Hepatocyte (in vitro differentiated cells): ENCODE results near the gene DGKG. TPM values are rescaled to one million over a fixed set of nuclear protein-coding genes. Genes with fewer than 3 reads are reported as not detected.

Source experiments
- DNase-seq: peaks from one replicate; pipeline ENCODE4 v3.0.0-alpha.2; 2016; ENCODE audit warnings: low spot score
- H2AFZ ChIP-seq: fragments of 200-600 bp; sonication (generic); 2 replicates; pipeline ENCODE4 v1.6.0; 2016; ENCODE audit warnings: antibody characterized with exemption, mild to moderate bottlenecking
- H3K27ac ChIP-seq: fragments of 200-600 bp; sonication (generic); 2 replicates; pipeline ENCODE4 v1.5.1; 2016; ENCODE audit warnings: mild to moderate bottlenecking
- H3K27me3 ChIP-seq: fragments of 200-600 bp; sonication (generic); 2 replicates; pipeline ENCODE4 v1.6.1; 2016
- H3K36me3 ChIP-seq: fragments of 200-600 bp; sonication (generic); replicated peaks from 2 replicates; pipeline ENCODE4 v1.5.1; 2016; ENCODE audit warnings: low read depth; ENCODE audit not compliant: insufficient read depth
- H3K4me1 ChIP-seq: fragments of 200-600 bp; sonication (generic); 2 replicates; pipeline ENCODE4 v1.5.1; 2016; ENCODE audit warnings: mild to moderate bottlenecking, moderate library complexity; ENCODE audit not compliant: insufficient read depth
- H3K4me2 ChIP-seq: fragments of 200-600 bp; sonication (generic); 2 replicates; pipeline ENCODE4 v1.6.0; 2016
- H3K4me3 ChIP-seq: fragments of 200-600 bp; sonication (generic); 2 replicates; pipeline ENCODE4 v1.5.1; 2016; ENCODE audit warnings: mild to moderate bottlenecking
- H3K79me2 ChIP-seq: fragments of 200-600 bp; sonication (generic); 2 replicates; pipeline ENCODE4 v1.6.0; 2017; ENCODE audit warnings: mild to moderate bottlenecking
- H3K9me2 ChIP-seq: fragments of 200-600 bp; sonication (generic); replicated peaks from 2 replicates; pipeline ENCODE4 v1.6.0; 2017; ENCODE audit warnings: mild to moderate bottlenecking; ENCODE audit not compliant: insufficient read depth
- H3K9me3 ChIP-seq: fragments of 200-600 bp; sonication (generic); 2 replicates; pipeline ENCODE4 v1.5.1; 2016; ENCODE audit warnings: low read depth, mild to moderate bottlenecking
- H4K20me1 ChIP-seq: fragments of 200-600 bp; sonication (generic); 2 replicates; pipeline ENCODE4 v1.6.0; 2016; ENCODE audit warnings: mild to moderate bottlenecking; ENCODE audit not compliant: insufficient read depth, poor library complexity, severe bottlenecking
- CTCF ChIP-seq: fragments of 200-600 bp; sonication (generic); IDR thresholded peaks from 2 replicates; pipeline ENCODE4 v1.5.1; 2016; ENCODE audit warnings: antibody characterized with exemption, mild to moderate bottlenecking; ENCODE audit not compliant: poor library complexity
- EZH2 ChIP-seq: fragments of 200-600 bp; sonication (generic); IDR thresholded peaks from 2 replicates; pipeline ENCODE4 v1.6.1; 2016; ENCODE audit warnings: antibody characterized with exemption, mild to moderate bottlenecking, borderline replicate concordance
- EZH2phosphoT487 ChIP-seq: fragments of 200-600 bp; sonication (generic); IDR thresholded peaks from one replicate; pipeline ENCODE4 v1.6.1; 2018; ENCODE audit warnings: antibody characterized with exemption, mild to moderate bottlenecking, low read depth, moderate library complexity; ENCODE audit not compliant: unreplicated experiment, severe bottlenecking
- WGBS: methylation state at CpG from one replicate; pipeline ENCODE4 v1.1.6; 2016; ENCODE audit warnings: low lambda C conversion rate; ENCODE audit errors: missing lambda C conversion rate; 5-methylcytosine and 5-hydroxymethylcytosine counted together
- polyA plus RNA-seq: library from polyadenylated mRNA; unstranded; fragments of >200 nt; fragmentation: Nextera tagmentation; extraction: Ambion mirVana; gene quantifications from 2 replicates; pipeline ENCODE4 v1.2.1, GENCODE V29; 2016
- total RNA-seq: library from RNA; depleted of rRNA; stranded (reverse); fragments of >200 nt; gene quantifications from 2 replicates; pipeline ENCODE4 v1.2.3, GENCODE V29; 2014

Gene DGKG
- total and polyA plus RNA-seq, 2 experiments from 2014 or later, result not detected

- Histone ChIP-seq H3K79me2 (no peaks in the 10 kb centered on the region), H3K36me3 (no peaks in the 10 kb centered on the region), H3K4me1 (no peaks in the 10 kb centered on the region), H2AFZ (no peak overlapping the region), H3K9me2 (no peaks in the 10 kb centered on the region), H4K20me1 (no peaks in the 10 kb centered on the region), H3K27ac (no peak overlapping the region), H3K9me3 (no peaks in the 10 kb centered on the region), H3K4me2 (no peak overlapping the region), H3K27me3 (peaks cover 24% of the 10 kb centered on the region), H3K4me3 (no peak overlapping the region)
- no peak for DNase-seq
- TF ChIP-seq EZH2phosphoT487 (no peak), CTCF (no peak), EZH2 (no peak)
- WGBS, result 81% methylated on average over 2 of the region's 2 CpGs
Measured at GRCh38 chr3:186226482-186226881, 135.6 kb downstream of the DGKG start.

DNA sequence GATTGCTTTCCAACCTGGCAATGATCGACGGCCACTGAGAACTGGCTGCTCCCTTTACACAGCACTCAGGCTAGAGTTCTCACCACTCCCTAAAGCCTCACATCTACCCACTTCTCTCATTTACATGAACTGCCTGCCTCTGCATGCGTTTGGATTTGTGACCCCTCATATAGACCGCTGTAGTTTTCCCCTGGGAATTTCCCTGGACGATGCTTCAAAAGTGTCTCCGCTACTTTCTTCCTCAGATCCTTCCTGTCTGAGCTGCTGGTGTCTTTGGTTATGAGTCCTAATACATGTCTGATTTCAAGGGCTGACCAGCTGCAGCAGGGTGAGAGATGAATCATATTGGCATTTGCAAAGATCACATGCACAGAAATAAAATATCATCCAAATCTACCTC lies 136.4 kb downstream of the DGKG start:
- Histone ChIP-seq H3K9me2 (no peaks in the 10 kb centered on the region), H3K4me3 (no peak overlapping the region), H3K27me3 (peaks cover 24% of the 10 kb centered on the region), H3K4me2 (no peak overlapping the region), H4K20me1 (no peaks in the 10 kb centered on the region), H3K79me2 (no peaks in the 10 kb centered on the region), H3K9me3 (no peaks in the 10 kb centered on the region), H3K27ac (no peak overlapping the region), H3K4me1 (no peaks in the 10 kb centered on the region), H2AFZ (no peak overlapping the region), H3K36me3 (no peaks in the 10 kb centered on the region)
- WGBS, result 81% methylated on average over 6 of the region's 6 CpGs
- TF ChIP-seq CTCF (no peak), EZH2phosphoT487 (no peak), EZH2 (no peak)
- no peak for DNase-seq

GRCh38 chr3:186224041-186224610 lies 137.9 kb downstream of the DGKG start:
- TF ChIP-seq EZH2phosphoT487 (no peak), CTCF (no peak), EZH2 (no peak)
- no peaks in the 10 kb centered on the region for H3K9me2 ChIP-seq

DNA sequence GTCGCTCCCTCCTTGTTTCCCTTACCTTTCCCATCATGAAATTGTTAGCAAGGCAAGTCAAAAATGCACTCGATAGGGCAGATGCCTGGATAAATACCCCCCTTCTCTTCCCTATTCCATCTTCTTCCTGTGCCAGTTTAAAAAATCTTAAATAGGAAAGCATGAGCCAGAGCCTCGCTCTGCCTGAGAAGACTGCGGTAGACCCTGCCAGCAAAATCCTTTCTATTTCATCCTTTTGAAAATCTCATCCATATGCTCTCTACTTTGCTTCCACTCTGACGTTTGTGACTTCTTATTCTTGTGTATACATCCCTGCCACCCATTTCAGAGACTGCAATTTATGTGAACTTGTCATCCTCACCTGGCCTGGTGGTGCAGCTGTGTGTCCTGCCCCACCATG lies 138.6 kb downstream of the DGKG start:
- DNase-seq, result no peak
- H3K4me3 ChIP-seq, result no peak overlapping the region
- H2AFZ ChIP-seq, result no peak overlapping the region
- 81% methylated on average over 5 of the region's 5 CpGs for WGBS
- no peaks in the 10 kb centered on the region for H3K9me2 ChIP-seq
- H3K4me2 ChIP-seq, result no peak overlapping the region
- peaks cover 20% of the 10 kb centered on the region for H3K27me3 ChIP-seq
- no peak for TF ChIP-seq EZH2phosphoT487
- no peak for TF ChIP-seq EZH2
- no peak for TF ChIP-seq CTCF
- H3K4me1 ChIP-seq, result no peaks in the 10 kb centered on the region
- no peaks in the 10 kb centered on the region for H3K36me3 ChIP-seq
- no peaks in the 10 kb centered on the region for H4K20me1 ChIP-seq
- H3K79me2 ChIP-seq, result no peaks in the 10 kb centered on the region
- no peaks in the 10 kb centered on the region for H3K9me3 ChIP-seq
- no peak overlapping the region for H3K27ac ChIP-seq

More at GRCh38 chr3:186224041-186224610, 137.9 kb downstream of the DGKG start:
- no peak for DNase-seq
- Histone ChIP-seq H3K4me3 (no peak overlapping the region), H3K79me2 (no peaks in the 10 kb centered on the region), H3K9me3 (no peaks in the 10 kb centered on the region), H4K20me1 (no peaks in the 10 kb centered on the region), H3K36me3 (no peaks in the 10 kb centered on the region), H3K4me2 (no peak overlapping the region), H3K4me1 (no peaks in the 10 kb centered on the region), H3K27me3 (peaks cover 24% of the 10 kb centered on the region), H2AFZ (no peak overlapping the region), H3K27ac (no peak overlapping the region)
- 84% methylated on average over 7 of the region's 7 CpGs for WGBS
